GM12892 (cell line): Measurements from ENCODE around the gene ADAMTS16.

ENCODE experiments used
- POLR2A ChIP-seq: IDR thresholded peaks from 2 replicates; pipeline ENCODE4 v1.6.1; 2011; ENCODE audit warnings: low read depth, low read length, control low read depth
- POLR2AphosphoS5 ChIP-seq: IDR thresholded peaks from 2 replicates; pipeline ENCODE4 v1.6.1; 2011; ENCODE audit warnings: low read depth, low read length, control low read depth
- TAF1 ChIP-seq: IDR thresholded peaks from 2 replicates; pipeline ENCODE4 v1.6.1; 2011; ENCODE audit warnings: low read depth, mild to moderate bottlenecking, control low read depth, low read length, borderline replicate concordance

DNA sequence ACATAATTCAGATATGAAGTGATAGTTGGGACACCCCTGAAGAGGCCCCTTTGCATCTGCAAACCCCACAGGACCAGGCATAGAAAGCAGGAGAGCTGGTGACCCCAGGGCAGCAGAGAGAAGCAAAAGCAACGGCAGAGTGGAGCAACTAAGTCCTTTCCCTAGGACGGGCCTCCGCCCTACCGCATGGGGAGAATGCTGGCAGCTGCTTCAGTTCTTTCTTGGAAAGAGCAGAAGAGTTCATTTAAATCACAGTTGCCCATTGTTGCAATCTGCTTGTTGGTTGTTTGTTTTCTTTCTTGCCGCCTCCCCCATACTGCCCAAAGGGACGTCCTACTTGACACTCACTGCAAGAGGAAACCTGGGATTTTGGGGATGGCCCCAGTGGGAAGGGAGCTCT, 126.2 kb downstream of the ADAMTS16 start:
- no peak for TF ChIP-seq POLR2A
- TF ChIP-seq TAF1, result no peak
- TF ChIP-seq POLR2AphosphoS5, result no peak
